Ascending aorta (tissue), 2 donors: ENCODE data around the gene PRAMEF20. TPM values are rescaled to one million over a fixed set of nuclear protein-coding genes. Genes with fewer than 3 reads are reported as not detected.
"Not testable (repeated sequence)": the region's sequence is repeated elsewhere in the genome, so short reads cannot be mapped to it uniquely, and the experiment has no call there.

ENCODE experiments used
- DNase-seq, 2 donors: peaks; one replicate each; pipeline ENCODE4 v3.0.0-alpha.2; 2019; ENCODE audit warnings: low spot score in 2 of 2
- H3K27ac ChIP-seq, 2 donors: fragments of 200-600 bp; sonication (generic); one replicate each; pipeline ENCODE4 v1.5.1; 2016 to 2017; ENCODE audit warnings: mild to moderate bottlenecking in 1 of 2
- H3K27me3 ChIP-seq: fragments of 200-600 bp; sonication (generic); one replicate; pipeline ENCODE4 v1.5.1; 2017
- H3K36me3 ChIP-seq, 2 donors: fragments of 200-600 bp; sonication (generic); one replicate each; pipeline ENCODE4 v1.5.1; 2016
- H3K4me1 ChIP-seq, 2 donors: fragments of 200-600 bp; sonication (generic); one replicate each; pipeline ENCODE4 v1.5.1; 2016 to 2017; ENCODE audit warnings: mild to moderate bottlenecking in 1 of 2
- H3K4me3 ChIP-seq, 2 donors: fragments of 200-600 bp; sonication (generic); one replicate each; pipeline ENCODE4 v1.5.1; 2016 to 2017; ENCODE audit warnings: mild to moderate bottlenecking in 1 of 2
- H3K9me3 ChIP-seq, 2 donors: fragments of 200-600 bp; sonication (generic); one replicate each; pipeline ENCODE4 v1.5.1; 2016
- intact Hi-C: fragments of 100-400 bp; cut with DNase I; formaldehyde crosslinking; loops from one replicate; pipeline ENCODE4 v1.15.1; 2023
- total RNA-seq: library from RNA; depleted of rRNA; stranded (reverse); fragments of >200 nt; gene quantifications from one replicate; pipeline ENCODE4 v1.1.0, GENCODE V29; 2016
- TF ChIP-seq, protein P1 (sequence below), 3 experiments: fragments of 200-600 bp in 2 of 3; fragments of 450-650 bp in 1 of 3; sonication (generic) in 2 of 3; IDR thresholded peaks; one replicate each; pipeline ENCODE4 v1.5.1; 2016 to 2019; ENCODE audit warnings: antibody characterized with exemption in 3 of 3, mild to moderate bottlenecking in 1 of 3, moderate library complexity in 1 of 3

The PRAMEF20 gene
- total RNA-seq, 1 donor from 2014 or later, result not detected

DNA sequence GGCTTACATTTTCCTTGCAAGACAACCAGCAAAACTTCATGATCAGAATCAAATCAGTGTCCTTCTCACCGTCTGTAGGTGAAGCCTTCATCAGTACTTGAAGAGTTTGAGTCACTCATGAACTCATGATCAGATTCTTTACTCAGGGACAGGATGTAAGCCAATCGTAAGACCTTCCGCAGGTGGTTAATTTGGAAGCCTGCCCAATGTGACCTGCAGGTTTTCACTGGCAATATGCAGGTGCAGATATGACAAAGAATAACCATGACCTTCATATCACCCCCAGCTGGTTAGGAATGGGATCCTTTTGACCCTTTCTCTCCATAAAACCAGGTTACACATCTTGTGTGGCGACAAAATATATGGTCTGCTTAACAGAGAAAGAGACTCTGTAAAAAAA, 2.4 kb upstream of the PRAMEF20 start:
- Histone ChIP-seq H3K4me3 (no peak overlapping the region), H3K9me3 (no peaks in the 10 kb centered on the region)

DNA sequence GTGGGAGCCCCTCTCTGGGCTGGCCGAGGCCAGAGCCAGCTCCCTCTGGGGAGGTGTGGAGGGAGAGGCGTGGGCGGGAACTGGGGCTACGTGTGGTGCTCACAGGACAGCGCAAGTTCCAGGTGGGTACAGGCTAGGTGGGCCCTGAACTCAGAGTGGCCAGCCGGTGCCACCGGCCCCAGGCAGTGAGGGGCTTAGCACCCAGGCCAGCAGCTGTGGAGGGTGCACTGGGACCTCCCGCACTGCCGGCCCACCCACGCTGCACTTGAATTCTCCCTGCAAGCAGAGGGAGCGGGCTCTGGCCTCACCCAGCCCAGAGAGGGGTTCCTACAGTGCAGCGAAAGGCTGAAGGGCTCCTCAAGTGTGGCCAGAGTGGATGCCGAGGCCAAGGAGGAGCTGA, 20.2 kb downstream of the PRAMEF20 start:
- no peak overlapping the region for H3K4me3 ChIP-seq
- H3K36me3 ChIP-seq, result no peaks in the 10 kb centered on the region
- no peak overlapping the region for H3K27ac ChIP-seq
- no peaks in the 10 kb centered on the region for H3K9me3 ChIP-seq
- TF ChIP-seq, protein P1, sequence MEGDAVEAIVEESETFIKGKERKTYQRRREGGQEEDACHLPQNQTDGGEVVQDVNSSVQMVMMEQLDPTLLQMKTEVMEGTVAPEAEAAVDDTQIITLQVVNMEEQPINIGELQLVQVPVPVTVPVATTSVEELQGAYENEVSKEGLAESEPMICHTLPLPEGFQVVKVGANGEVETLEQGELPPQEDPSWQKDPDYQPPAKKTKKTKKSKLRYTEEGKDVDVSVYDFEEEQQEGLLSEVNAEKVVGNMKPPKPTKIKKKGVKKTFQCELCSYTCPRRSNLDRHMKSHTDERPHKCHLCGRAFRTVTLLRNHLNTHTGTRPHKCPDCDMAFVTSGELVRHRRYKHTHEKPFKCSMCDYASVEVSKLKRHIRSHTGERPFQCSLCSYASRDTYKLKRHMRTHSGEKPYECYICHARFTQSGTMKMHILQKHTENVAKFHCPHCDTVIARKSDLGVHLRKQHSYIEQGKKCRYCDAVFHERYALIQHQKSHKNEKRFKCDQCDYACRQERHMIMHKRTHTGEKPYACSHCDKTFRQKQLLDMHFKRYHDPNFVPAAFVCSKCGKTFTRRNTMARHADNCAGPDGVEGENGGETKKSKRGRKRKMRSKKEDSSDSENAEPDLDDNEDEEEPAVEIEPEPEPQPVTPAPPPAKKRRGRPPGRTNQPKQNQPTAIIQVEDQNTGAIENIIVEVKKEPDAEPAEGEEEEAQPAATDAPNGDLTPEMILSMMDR (IDR thresholded peaks at IDR 0.05), result no peak
- no peaks in the 10 kb centered on the region for H3K4me1 ChIP-seq
- DNase-seq, result no peak
- no peaks in the 10 kb centered on the region for H3K27me3 ChIP-seq
- intact Hi-C loops, result no loop called here

More for the DNA sequence above, 2.4 kb upstream of the PRAMEF20 start:
- Histone ChIP-seq H3K4me1 (no peaks in the 10 kb centered on the region), H3K27ac (no peak overlapping the region), H3K27me3 (no peaks in the 10 kb centered on the region), H3K36me3 (no peaks in the 10 kb centered on the region)
- intact Hi-C loops, result no loop called here
- TF ChIP-seq, protein P1 (IDR thresholded peaks at IDR 0.05), result no peak
- no peak for DNase-seq

DNA sequence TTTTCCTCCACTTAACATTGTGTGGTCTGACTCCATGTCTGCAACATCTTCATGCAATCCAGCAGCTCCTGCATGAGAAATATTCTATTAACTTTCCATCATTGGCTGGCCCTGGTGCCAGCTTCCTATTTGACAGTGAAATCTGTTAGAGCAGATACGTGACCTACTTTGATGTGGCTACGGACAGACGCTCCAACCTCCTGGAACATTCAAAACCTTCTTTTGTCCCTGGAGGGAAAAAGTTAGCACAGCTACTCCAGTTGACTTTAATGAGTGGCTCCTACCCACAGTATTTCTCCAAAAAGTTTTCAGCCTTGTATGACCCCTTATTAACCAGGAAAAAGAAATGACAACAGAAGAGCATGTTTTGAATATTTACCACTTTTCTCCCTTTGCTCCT, 22.0 kb downstream of the PRAMEF20 start:
- Histone ChIP-seq H3K27ac (no peak overlapping the region), H3K36me3 (no peaks in the 10 kb centered on the region), H3K9me3 (no peaks in the 10 kb centered on the region), H3K27me3 (no peaks in the 10 kb centered on the region), H3K4me1 (no peaks in the 10 kb centered on the region), H3K4me3 (no peak overlapping the region)
- intact Hi-C loops, result no loop called here
- TF ChIP-seq, protein P1 (IDR thresholded peaks at IDR 0.05), result no peak
- DNase-seq, result no peak

DNA sequence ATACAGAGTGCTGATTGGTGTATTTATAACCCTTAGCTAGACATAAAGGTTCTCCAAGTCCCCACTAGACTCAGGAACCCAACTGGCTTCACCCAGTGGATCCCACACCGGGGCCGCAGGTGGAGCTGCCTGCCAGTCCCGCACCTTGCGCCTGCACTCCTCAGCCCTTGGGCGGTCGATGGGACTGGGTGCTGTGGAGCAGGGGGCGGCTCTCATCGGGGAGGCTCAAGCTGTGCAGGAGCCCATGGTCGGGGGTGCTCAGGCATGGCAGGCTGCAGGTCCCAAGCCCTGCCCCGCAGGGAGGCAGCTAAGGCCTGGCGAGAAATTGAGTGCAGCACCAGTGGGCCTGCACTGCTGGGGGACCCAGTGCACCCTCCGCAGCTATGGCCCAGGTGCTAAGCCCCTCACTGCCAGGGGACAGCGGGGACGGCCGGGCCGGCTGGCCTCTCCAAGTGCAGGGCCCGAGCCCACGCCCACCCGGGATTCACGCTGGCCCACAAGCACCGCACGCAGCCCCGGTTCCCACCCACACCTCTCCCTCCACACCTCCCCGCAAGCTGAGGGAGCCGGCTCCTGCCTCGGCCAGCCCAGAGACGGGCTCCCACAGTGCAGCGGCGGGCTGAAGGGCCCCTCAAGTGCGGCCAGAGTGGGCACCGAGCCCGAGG, 23.6 kb downstream of the PRAMEF20 start:
- H3K9me3 ChIP-seq, H3K27ac ChIP-seq, H3K36me3 ChIP-seq, H3K4me3 ChIP-seq, DNase-seq, H3K27me3 ChIP-seq, H3K4me1 ChIP-seq, intact Hi-C loops: not testable (repeated sequence)

DNA sequence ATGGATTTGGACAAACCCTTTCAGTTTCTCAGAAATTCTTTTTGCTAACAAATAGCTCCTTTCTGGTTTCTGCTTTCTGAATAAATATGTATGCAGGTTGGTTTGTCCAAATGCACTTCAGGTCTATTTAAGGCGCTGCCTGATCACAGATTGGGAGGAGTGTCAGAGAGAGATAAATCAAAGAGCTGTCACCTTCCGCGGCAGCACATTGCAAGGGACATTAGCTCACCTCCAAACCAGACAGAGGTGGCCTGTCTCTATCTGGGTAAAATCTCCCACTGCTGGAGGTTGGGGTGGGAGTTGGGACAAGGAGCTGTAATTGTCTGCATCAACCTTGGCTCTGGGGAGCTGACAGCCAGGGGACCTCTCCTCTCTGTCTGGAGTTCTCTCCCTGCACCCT, 25.2 kb downstream of the PRAMEF20 start:
- intact Hi-C loops, result no loop called here
- H3K4me1 ChIP-seq, result no peaks in the 10 kb centered on the region
- no peaks in the 10 kb centered on the region for H3K36me3 ChIP-seq
- H3K27me3 ChIP-seq, result no peaks in the 10 kb centered on the region
- H3K4me3 ChIP-seq, result no peak overlapping the region
- H3K27ac ChIP-seq, result no peak overlapping the region
- no peaks in the 10 kb centered on the region for H3K9me3 ChIP-seq
- DNase-seq, result no peak
- TF ChIP-seq, protein P1 (IDR thresholded peaks at IDR 0.05), result no peak

DNA sequence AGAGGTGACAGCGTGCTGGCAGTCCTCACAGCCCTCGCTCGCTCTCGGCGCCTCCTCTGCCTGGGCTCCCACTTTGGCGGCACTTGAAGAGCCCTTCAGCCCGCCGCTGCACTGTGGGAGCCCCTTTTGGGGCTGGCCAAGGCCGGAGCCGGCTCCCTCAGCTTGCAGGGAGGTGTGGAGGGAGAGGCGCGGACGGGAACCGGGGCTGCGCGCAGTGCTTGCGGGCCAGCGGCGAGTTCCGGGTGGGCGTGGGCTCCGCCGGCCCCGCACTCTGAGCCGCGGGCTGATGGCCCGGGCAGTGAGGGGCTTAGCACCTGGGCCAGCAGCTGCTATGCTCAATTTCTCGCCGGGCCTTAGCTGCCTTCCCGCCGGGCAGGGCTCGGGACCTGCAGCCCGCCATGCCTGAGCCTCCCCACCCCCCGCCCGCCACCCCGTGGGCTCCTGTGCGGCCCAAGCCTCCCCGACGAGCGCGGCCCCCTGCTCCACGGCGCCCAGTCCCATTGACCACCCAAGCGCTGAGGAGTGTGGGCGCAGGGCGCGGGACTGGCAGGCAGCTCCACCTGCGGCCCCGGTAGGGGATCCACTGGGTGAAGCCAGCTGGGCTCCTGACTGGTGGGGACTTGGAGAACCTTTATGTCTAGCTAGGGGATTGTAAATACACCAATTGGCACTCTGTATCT, 29.0 kb downstream of the PRAMEF20 start:
- H3K27me3 ChIP-seq, H3K4me1 ChIP-seq, H3K27ac ChIP-seq, DNase-seq, intact Hi-C loops, H3K36me3 ChIP-seq, H3K4me3 ChIP-seq, H3K9me3 ChIP-seq: not testable (repeated sequence)
